GM12892 (cell line): ENCODE measurements around the gene STX3.

Experiments used
- POLR2A ChIP-seq: IDR thresholded peaks from 2 replicates; pipeline ENCODE4 v1.6.1; 2011; ENCODE audit warnings: low read depth, low read length, control low read depth
- POLR2AphosphoS5 ChIP-seq: IDR thresholded peaks from 2 replicates; pipeline ENCODE4 v1.6.1; 2011; ENCODE audit warnings: low read depth, low read length, control low read depth
- TAF1 ChIP-seq: IDR thresholded peaks from 2 replicates; pipeline ENCODE4 v1.6.1; 2011; ENCODE audit warnings: low read depth, mild to moderate bottlenecking, control low read depth, low read length, borderline replicate concordance

DNA sequence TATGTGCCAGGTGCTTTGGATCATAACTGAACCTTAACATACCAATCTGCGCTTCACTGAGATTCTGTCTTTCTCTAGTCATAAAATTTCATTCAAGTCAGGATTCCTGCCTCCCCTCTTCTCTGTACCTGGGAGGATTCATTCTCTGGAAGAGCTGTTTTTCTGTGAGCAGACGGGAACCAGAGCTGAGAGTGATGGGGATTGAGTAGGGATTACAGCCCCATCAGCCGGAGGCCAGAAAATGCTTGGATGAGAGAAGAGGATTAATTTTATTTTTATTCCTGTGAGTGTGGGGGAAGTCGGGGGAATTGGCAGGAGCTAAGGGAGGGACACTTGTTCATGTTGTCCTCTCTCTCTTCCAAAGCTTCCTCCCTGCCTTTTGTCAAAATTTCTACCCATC lies 4.7 kb downstream of the STX3 start:
- TF ChIP-seq POLR2A (no peak), POLR2AphosphoS5 (no peak), TAF1 (no peak)
